Fibroblast of skin of back (primary cell): ENCODE results near the gene NAP1L5.

ENCODE experiments used
- DNase-seq: peaks from one replicate; pipeline ENCODE4 v3.0.0-alpha.2; 2013

The NAP1L5 gene

GRCh38 chr4:88659890-88660208 is 37.8 kb downstream of the NAP1L5 start:
- no peak for DNase-seq

GRCh38 chr4:88659055-88659889 is 38.4 kb downstream of the NAP1L5 start:
- peak; percentile 72 for DNase-seq

- no peak for DNase-seq
Measured at GRCh38 chr4:88655226-88655625, 42.4 kb downstream of the NAP1L5 start.

- no peak for DNase-seq
Measured at GRCh38 chr4:88653371-88653946, 44.2 kb downstream of the NAP1L5 start.

- no peak for DNase-seq
Measured at GRCh38 chr4:88649716-88650115, 47.9 kb downstream of the NAP1L5 start.

- no peak for DNase-seq
Measured at GRCh38 chr4:88646528-88647280, 50.9 kb downstream of the NAP1L5 start.

- DNase-seq: no peak
Measured at GRCh38 chr4:88645994-88646393, 51.6 kb downstream of the NAP1L5 start.
